Testis (tissue), 2 donors: ENCODE measurements around the gene CFAP20.
"Not testable (repeated sequence)": the region's sequence is repeated elsewhere in the genome, so short reads cannot be mapped to it uniquely, and the experiment has no call there.

Experiments used
- POLR2A ChIP-seq: fragments of 450-650 bp; IDR thresholded peaks from one replicate; pipeline ENCODE4 v1.6.1; 2017; ENCODE audit warnings: antibody characterized with exemption, mild to moderate bottlenecking, moderate library complexity
- TF ChIP-seq, protein P1 (sequence below), 3 experiments: fragments of 450-650 bp in 2 of 3; fragments of 200-600 bp in 1 of 3; sonication (generic) in 1 of 3; IDR thresholded peaks; one replicate each; pipeline ENCODE4 v1.5.1; 2016 to 2019; ENCODE audit warnings: antibody characterized with exemption in 3 of 3, mild to moderate bottlenecking in 2 of 3, moderate library complexity in 1 of 3

DNA sequence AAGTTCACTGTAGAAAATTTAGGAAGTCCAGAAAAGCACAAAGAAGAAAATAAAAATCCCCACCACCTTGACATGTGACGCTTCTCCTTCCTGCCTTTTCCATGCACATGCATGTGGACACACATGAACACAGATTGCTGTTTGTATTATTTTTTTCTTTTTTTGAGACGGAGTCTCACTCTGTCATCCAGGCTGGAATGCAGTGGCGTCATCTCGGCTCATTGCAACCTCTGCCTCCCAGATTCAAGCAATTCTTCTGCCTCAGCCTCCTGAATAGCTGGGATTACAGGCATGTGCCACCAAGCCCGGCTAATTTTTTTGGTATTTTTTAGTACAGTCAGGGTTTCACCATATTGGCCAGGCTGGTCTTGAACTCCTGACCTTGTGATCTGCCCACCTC lies 48.5 kb downstream of the CFAP20 start:
- TF ChIP-seq, protein P1, sequence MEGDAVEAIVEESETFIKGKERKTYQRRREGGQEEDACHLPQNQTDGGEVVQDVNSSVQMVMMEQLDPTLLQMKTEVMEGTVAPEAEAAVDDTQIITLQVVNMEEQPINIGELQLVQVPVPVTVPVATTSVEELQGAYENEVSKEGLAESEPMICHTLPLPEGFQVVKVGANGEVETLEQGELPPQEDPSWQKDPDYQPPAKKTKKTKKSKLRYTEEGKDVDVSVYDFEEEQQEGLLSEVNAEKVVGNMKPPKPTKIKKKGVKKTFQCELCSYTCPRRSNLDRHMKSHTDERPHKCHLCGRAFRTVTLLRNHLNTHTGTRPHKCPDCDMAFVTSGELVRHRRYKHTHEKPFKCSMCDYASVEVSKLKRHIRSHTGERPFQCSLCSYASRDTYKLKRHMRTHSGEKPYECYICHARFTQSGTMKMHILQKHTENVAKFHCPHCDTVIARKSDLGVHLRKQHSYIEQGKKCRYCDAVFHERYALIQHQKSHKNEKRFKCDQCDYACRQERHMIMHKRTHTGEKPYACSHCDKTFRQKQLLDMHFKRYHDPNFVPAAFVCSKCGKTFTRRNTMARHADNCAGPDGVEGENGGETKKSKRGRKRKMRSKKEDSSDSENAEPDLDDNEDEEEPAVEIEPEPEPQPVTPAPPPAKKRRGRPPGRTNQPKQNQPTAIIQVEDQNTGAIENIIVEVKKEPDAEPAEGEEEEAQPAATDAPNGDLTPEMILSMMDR (IDR thresholded peaks at IDR 0.05), result not testable (repeated sequence)
- not testable (repeated sequence) for TF ChIP-seq POLR2A
